GM10847 (cell line): ENCODE results near the gene ZNF823.

ENCODE experiments used
- POLR2A ChIP-seq: IDR thresholded peaks from 2 replicates; pipeline ENCODE4 v1.6.1; 2011; ENCODE audit not compliant: insufficient read length; ENCODE audit errors: extremely low read depth

ZNF823 gene

GRCh38 chr19:11738746-11739620 lies at the start of gene ZNF823:
Gene ZNF823 (minus strand): TSS chr19:11738946. CDS start chr19:11738819, 127 bp downstream.
- TF ChIP-seq POLR2A, result peak; percentile 45

- TF ChIP-seq POLR2A, result no peak
Observed at GRCh38 chr19:11787536-11787935, 48.8 kb upstream of the ZNF823 start.

DNA sequence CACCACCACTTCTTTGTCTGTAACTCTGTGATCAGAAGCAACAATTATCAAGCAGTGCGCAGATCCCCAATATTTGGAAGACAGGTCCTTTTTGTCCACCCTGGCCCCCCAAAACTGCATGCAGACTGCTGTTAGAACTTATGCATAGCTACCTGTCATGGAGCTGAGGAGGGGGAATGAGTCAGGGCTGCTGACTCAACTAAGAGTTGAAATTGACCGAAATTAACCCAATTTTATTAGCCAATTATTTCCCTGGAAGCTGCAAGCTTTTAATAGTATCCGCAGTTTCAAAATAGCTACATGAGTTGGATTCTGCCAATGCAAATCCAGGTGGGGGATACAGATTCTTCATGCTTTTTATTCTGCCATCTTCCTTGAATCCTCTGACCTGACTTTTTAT lies 45.6 kb upstream of the ZNF823 start:
- TF ChIP-seq POLR2A, result no peak

- TF ChIP-seq POLR2A, result no peak
Observed at GRCh38 chr19:11783767-11784166, 45.0 kb upstream of the ZNF823 start.

- no peak for TF ChIP-seq POLR2A
Observed at GRCh38 chr19:11781295-11782057, 42.7 kb upstream of the ZNF823 start.

DNA sequence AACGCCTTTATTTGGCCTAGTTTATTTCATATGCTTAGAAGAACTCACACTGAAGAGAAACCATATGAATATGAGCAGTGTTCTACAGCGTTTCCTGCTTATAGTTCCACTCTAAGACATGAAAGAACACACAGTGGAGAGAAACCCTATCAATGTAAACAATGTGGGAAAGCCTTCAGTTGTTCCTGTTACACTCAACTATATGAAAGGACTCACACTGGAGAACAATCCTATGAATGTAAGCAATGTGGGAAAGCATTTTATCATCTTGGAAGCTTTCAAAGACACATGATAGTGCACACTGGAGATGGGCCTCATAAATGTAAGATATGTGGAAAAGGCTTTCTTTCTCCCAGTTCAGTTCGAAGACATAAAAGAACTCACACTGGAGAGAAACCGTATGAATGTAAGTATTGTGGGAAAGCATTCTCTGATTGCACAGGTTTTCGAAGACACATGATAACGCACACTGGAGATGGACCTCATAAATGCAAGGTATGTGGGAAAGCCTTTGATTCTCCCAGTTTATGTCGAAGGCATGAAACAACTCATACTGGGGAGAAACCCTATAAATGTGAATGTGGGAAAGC lies 41.8 kb upstream of the ZNF823 start:
- TF ChIP-seq POLR2A, result no peak

DNA sequence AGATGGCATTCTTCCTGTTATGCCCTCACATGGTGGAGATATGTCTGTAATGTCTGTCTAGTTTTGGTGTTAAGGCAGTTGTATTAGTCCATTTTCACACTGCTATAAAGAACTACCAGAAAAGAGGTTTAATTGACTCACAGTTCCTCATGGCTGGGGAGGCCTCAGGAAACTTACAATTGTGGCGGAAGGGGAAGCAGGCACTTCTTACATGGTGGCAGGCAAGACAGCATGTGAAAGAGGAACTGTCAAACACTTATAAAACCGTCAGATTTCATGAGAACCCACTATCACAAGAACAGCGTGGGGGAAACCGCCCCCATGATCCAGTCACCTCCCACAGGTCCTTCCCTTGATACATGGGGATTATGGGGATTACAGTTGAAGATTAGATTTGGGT lies 31.2 kb upstream of the ZNF823 start:
- TF ChIP-seq POLR2A, result no peak

DNA sequence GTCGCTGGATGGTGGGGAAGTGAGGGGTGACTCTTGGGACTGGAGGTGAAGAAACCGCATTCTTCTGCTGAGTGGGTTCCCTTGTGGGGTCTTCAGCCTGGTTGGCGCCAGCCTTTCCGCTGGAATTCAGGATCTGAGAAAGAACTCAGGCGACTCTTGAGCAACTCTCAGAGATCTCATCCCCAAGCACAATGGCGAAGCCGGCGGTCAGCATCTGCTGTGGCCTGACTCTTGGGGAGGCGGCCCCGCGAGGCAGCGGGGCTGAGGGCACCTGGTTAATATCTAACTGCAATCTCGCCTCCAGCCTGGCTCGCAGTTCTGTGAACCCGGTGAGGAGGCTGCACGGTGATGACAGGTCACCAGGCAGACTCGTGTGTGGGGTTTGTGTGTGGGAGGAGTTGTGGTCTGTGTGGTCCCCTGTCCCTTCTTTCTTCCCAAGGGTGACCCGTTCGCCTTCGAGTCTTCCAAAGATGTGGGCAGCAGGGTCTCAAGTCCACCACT lies 28.9 kb upstream of the ZNF823 start:
- peak; percentile 16 for TF ChIP-seq POLR2A

- peak; percentile 66 for TF ChIP-seq POLR2A
Observed at GRCh38 chr19:11766597-11767591, 28.1 kb upstream of the ZNF823 start, which contains the start of gene ZNF441. Gene ZNF441 (plus strand): TSS chr19:11767000. CDS start chr19:11767194, 194 bp downstream.

DNA sequence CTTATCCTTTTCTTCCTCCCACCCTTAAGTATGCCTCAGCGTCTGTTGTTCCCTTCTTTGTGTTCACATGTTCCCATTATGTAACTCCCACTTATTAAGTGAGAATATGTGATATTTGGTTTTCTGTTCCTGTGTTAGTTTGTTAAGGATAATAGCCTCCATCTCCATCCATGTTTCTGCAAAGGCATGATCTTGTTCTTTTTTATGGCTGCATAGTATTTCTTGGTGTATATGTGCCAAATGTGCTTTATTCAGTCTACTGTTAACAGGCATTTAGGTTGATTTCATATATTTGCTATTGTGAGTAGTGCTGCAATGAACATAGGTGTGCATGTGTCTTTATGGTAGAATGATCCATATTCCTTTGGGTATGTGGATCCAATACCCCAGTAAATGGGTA lies 24.9 kb upstream of the ZNF823 start:
- TF ChIP-seq POLR2A, result no peak

GRCh38 chr19:11763117-11763516 lies 24.4 kb upstream of the ZNF823 start:
- TF ChIP-seq POLR2A, result no peak

DNA sequence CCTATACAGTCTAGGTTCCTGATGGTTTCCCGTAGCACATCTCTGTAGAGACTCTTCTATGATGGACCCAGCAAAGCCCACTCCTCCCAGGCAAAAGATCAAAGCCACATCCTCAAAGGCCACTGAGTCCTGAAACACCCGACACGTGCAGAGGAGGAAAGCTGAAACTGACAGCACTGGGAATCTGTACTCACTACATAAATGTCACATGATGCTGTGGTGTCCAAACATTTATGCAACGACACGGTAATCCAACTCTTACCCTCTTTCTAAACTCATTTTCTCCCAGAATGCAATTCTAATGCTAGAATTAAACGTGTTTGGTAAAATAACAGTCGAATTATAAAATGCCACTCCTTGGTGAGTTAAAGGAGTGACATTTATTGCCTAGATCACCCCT lies 21.1 kb upstream of the ZNF823 start:
- TF ChIP-seq POLR2A, result no peak

GRCh38 chr19:11756965-11757364 lies 18.2 kb upstream of the ZNF823 start:
- TF ChIP-seq POLR2A, result no peak

DNA sequence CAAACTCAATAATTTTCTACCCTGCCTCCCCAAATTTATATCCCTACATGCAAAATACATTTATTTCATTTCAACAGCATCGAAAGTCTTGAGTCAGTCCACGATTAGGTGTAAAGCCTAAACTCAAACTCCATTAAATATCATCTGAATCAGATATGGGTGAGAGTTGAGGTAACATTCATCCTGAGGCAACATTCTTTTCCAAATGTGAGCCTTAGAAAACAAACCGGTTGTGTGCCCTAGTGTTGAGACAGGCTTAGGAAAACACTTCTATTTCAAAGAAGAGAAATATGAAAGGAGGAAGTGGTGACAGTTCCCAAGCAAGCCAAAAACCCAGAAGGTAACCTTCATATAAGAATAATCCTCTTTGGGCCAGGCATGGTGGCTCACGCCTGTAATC lies 15.9 kb upstream of the ZNF823 start:
- TF ChIP-seq POLR2A, result no peak
